Activated CD4-positive, CD25-positive, alpha-beta regulatory T cell treated with anti-CD3 and anti-CD28 coated beads, Interleukin-2, amount 50 U/mL, for 72 hours (primary cell): ENCODE measurements around the gene TSPAN4.

Experiments
- DNase-seq: peaks from one replicate; pipeline ENCODE4 v3.0.0; 2021

TSPAN4 gene

GRCh38 chr11:853682-854448 lies 11.2 kb downstream of the TSPAN4 start:
- DNase-seq: no peak

GRCh38 chr11:854601-855329 lies 12.1 kb downstream of the TSPAN4 start:
- DNase-seq: no peak

GRCh38 chr11:855330-855674 lies 12.7 kb downstream of the TSPAN4 start:
- no peak for DNase-seq

- no peak for DNase-seq
Measured at GRCh38 chr11:855796-856195, 13.1 kb downstream of the TSPAN4 start.

- DNase-seq: no peak
Measured at GRCh38 chr11:856397-856796, 13.7 kb downstream of the TSPAN4 start.

GRCh38 chr11:858053-858761 lies 15.6 kb downstream of the TSPAN4 start:
- no peak for DNase-seq

GRCh38 chr11:858762-859339 lies 16.2 kb downstream of the TSPAN4 start:
- DNase-seq: no peak

GRCh38 chr11:859394-860131 lies 16.9 kb downstream of the TSPAN4 start:
- no peak for DNase-seq

GRCh38 chr11:860234-861104 lies 17.8 kb downstream of the TSPAN4 start:
- no peak for DNase-seq

- no peak for DNase-seq
Measured at GRCh38 chr11:861105-861479, 18.4 kb downstream of the TSPAN4 start.

GRCh38 chr11:862081-862661 lies 19.5 kb downstream of the TSPAN4 start:
- DNase-seq: no peak

GRCh38 chr11:862696-863022 lies 20.0 kb downstream of the TSPAN4 start:
- no peak for DNase-seq

- no peak for DNase-seq
Measured at GRCh38 chr11:863023-863909, 20.6 kb downstream of the TSPAN4 start.

GRCh38 chr11:863910-864827 lies 21.5 kb downstream of the TSPAN4 start:
- no peak for DNase-seq

- no peak for DNase-seq
Measured at GRCh38 chr11:864898-865297, 22.2 kb downstream of the TSPAN4 start.

- DNase-seq: no peak
Measured at GRCh38 chr11:865462-866430, 23.1 kb downstream of the TSPAN4 start.

GRCh38 chr11:866481-866880 lies 23.8 kb downstream of the TSPAN4 start:
- DNase-seq: no peak

GRCh38 chr11:867856-868358 lies 25.3 kb downstream of the TSPAN4 start:
- DNase-seq: no peak
